Naive thymus-derived CD8-positive, alpha-beta T cell (primary cell): ENCODE data around the gene KPNA1. TPM values are rescaled to one million over a fixed set of nuclear protein-coding genes. Genes with fewer than 3 reads are reported as not detected.

Source experiments
- ATAC-seq, 2 donors: fragments of 150-1000 bp; cut with Tn5 transposase in 1 of 2; sonication (Bioruptor Pico), chemical (Tn5 transposase) in 1 of 2; 1 replicate in 1 of 2; 2 replicates in 1 of 2; pipeline ENCODE4 v1.10.0; 2021; ENCODE audit warnings: mild to moderate bottlenecking in 2 of 2, moderate library complexity in 2 of 2
- POLR2A ChIA-PET: fragments of 350-600 bp; sonication (Branson Sonifier 250); formaldehyde crosslinking; loops from one replicate; lab custom pipeline; 2021; ENCODE audit warnings: antibody characterized with exemption; lab: Charles Lee
- DNase-seq, 10 donors: peaks; one replicate each; pipeline versions ENCODE4 v3.0.0 to v3.0.0-alpha.2; 2020 to 2022
- H3K27ac Mint-ChIP-seq, 10 donors: one replicate each; pipeline ENCODE4 v1.8.0; 2020 to 2022; ENCODE audit warnings: mild to moderate bottlenecking in 10 of 10, mixed read lengths in 10 of 10, moderate library complexity in 4 of 10, inconsistent platforms in 1 of 10
- H3K27me3 Mint-ChIP-seq, 5 donors: one replicate each; pipeline ENCODE4 v1.8.0; 2021 to 2022; ENCODE audit warnings: mixed read lengths in 5 of 5
- H3K36me3 Mint-ChIP-seq, 3 donors: one replicate each; pipeline ENCODE4 v1.8.0; 2020 to 2022; ENCODE audit warnings: mixed read lengths in 3 of 3, mild to moderate bottlenecking in 2 of 3, inconsistent platforms in 1 of 3
- H3K4me1 Mint-ChIP-seq, 4 donors: one replicate each; pipeline ENCODE4 v1.8.0; 2021 to 2022; ENCODE audit warnings: mixed read lengths in 4 of 4
- H3K4me3 Mint-ChIP-seq, 10 donors: one replicate each; pipeline ENCODE4 v1.8.0; 2020 to 2022; ENCODE audit warnings: mild to moderate bottlenecking in 10 of 10, mixed read lengths in 10 of 10, moderate library complexity in 6 of 10, inconsistent platforms in 1 of 10
- H3K9me3 Mint-ChIP-seq, 9 donors: one replicate each; pipeline ENCODE4 v1.8.0; 2020 to 2022; ENCODE audit warnings: mixed read lengths in 9 of 9, mild to moderate bottlenecking in 3 of 9, inconsistent platforms in 1 of 9, moderate library complexity in 1 of 9
- polyA plus RNA-seq, 3 donors: library from polyadenylated mRNA; unstranded; fragments of 300-500 nt; fragmentation: Illumina TruSeq; gene quantifications; one replicate each; pipeline ENCODE4 v1.2.3, GENCODE V29; 2021
- total RNA-seq, 8 experiments: library from RNA in 2 of 8; stranded (reverse) in 2 of 8; gene quantifications; one replicate each; pipeline ENCODE4 v1.2.3 and lab custom pipeline; 2021 to 2026

The KPNA1 gene
- total and polyA plus RNA-seq, 5 experiments from 2014 or later: 36.9 to 78.2 (median 49.5) TPM

DNA sequence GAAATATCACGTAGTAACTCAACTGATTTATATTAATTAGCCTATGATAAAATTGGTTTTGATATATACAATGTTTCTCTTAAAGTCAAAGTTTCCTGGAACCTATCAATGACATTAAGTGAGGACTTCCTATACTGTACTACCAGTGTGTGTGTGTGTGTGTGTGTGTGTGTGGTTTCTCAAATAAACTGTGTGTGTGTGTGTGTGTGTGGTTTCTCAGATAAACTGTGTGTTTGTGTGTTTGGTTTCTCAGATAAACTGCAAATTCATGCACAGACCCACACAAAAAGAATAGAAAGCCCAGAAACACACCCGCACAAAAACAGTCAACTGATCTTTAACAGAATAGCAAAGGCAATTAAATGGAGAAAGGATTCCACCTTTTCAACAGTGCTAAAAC, 84.4 kb downstream of the KPNA1 start:
- Mint-ChIP-seq H3K9me3 (peaks cover 0 to 18% (median 2%) of the 10 kb centered on the region in 9 donors), H3K36me3 (peaks cover 34 to 88% (median 64%) of the 10 kb centered on the region in 3 donors), H3K27ac (no peak overlapping the region), H3K4me1 (peaks cover 0 to 9% (median 2%) of the 10 kb centered on the region in 4 donors), H3K4me3 (no peak overlapping the region), H3K27me3 (no peaks in the 10 kb centered on the region)
- no peak for DNase-seq
- POLR2A ChIA-PET: no interaction called here
- ATAC-seq: no peak

DNA sequence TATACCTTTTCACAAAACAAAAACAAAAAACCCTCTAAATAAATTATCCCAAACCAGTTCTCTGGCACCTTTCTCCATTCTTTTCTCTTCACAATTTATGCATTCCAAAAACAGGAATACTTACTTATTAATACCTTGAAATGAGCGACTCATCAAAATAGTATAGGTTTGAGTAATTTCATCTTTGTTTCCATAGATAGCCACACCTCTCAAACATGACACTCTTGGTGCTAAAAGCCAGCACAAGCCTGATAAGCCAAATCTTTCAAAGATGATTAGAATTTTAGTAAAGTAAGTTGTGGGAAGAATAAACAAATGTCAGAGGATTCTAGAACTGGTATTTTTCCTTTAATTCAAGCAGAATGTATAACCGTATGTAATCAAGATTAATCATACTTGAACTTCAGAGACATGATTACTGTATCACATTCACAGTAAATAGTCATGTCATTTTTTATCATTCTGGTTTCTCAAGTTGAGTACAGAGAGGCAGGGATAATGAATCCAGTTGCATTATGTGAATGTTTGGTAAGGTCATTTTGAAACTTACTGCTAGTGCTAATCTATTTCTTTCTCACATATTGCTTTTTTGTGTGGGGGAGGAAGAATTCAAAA, 86.8 kb downstream of the KPNA1 start:
- ATAC-seq (no peak), DNase-seq (no peak)
- Mint-ChIP-seq H3K27me3 (no peaks in the 10 kb centered on the region), H3K36me3 (peaks cover 26 to 87% (median 59%) of the 10 kb centered on the region in 3 donors), H3K4me1 (peaks cover 0 to 9% (median 2%) of the 10 kb centered on the region in 4 donors), H3K27ac (peak overlapping the region in 7 of 10 donors; percentile 6 to 62 (median 35)), H3K9me3 (peaks cover 0 to 18% (median 2%) of the 10 kb centered on the region in 9 donors), H3K4me3 (no peak overlapping the region)
- POLR2A ChIA-PET: interaction anchor here (1.2 kb wide), 1 partner anchor 11 kb away, joined by 3 read pairs; no protein-coding TSS in a partner anchor

DNA sequence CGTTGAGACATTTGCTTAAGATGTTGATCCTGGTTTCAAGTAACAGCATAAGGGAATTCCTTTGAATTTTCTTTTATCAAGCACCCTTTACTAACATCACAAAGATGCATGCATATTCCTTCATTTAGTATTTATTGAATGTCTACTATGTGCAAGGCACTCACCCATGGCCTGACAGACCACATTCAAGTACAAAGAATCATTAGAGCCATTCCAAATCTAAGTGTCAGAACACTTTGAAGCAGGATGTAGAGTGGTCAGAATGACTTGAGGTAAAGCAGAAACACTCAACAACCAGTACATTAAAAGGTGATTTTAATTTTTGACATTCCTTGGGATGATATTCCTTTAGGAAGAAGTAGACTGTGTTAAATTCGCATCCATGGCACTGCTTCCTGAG, 92.9 kb downstream of the KPNA1 start:
- Mint-ChIP-seq H3K9me3 (no peaks in the 10 kb centered on the region), H3K4me3 (no peak overlapping the region), H3K27ac (peak overlapping the region in 1 of 10 donors; percentile 23), H3K4me1 (peaks cover 4 to 22% (median 13%) of the 10 kb centered on the region in 4 donors), H3K27me3 (no peaks in the 10 kb centered on the region), H3K36me3 (peaks cover 0 to 58% (median 15%) of the 10 kb centered on the region in 3 donors)
- DNase-seq: no peak
- POLR2A ChIA-PET: interaction anchor here (0.5 kb wide), 1 partner anchor 875 kb away, joined by 3 read pairs; no protein-coding TSS in a partner anchor
- ATAC-seq: no peak

DNA sequence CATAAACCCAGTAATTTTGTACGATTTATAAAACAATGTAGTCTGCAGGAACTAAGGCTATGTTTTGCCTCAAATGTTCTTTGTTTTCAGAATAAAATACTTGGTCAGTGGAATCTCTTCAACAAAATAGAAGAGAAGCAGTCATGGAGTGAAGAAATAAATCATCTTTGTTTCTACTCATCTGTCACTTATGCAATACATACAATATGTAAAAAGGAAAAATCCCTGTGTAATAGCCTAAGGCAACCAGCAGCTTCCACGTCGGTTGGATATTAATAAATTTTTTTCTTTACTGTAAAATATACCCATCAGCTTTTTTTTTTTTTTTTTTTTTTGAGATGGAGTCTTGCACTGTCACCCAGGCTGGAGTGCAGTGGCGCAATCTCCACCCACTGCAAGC, 93.6 kb downstream of the KPNA1 start:
- Mint-ChIP-seq H3K27ac (no peak overlapping the region), H3K4me3 (no peak overlapping the region), H3K27me3 (peaks cover 0 to under 1% (median 0%) of the 10 kb centered on the region in 5 donors), H3K9me3 (no peaks in the 10 kb centered on the region), H3K36me3 (peaks cover 0 to 50% (median 8%) of the 10 kb centered on the region in 3 donors), H3K4me1 (peaks cover 9 to 29% (median 20%) of the 10 kb centered on the region in 4 donors)
- DNase-seq (no peak), ATAC-seq (no peak)
- POLR2A ChIA-PET: interaction anchor here (0.5 kb wide), 1 partner anchor 874 kb away, joined by 3 read pairs; no protein-coding TSS in a partner anchor

DNA sequence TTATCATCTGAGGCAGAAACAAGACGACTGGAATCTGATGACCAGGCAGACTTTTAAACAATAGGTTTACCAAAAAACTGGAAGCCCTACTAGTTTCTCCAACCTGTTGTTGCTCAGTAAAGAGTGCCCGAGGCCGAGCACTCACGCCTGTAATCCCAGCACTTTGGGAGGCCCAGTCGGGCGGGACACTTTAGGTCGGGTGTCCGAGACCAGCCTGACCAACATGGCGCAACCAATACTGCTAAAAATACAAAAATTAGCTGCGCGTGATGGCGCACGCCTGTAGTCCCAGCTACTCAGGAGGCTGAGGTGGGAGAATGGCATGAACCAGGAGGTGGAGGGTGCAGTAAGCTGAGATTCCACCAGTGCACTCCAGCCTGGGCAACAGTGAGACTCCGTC, 97.8 kb downstream of the KPNA1 start:
- H3K9me3 Mint-ChIP-seq: no peaks in the 10 kb centered on the region
- POLR2A ChIA-PET: interaction anchor here (0.8 to 4.0 kb wide), 10 partner anchors 10 to 870 kb away, joined by 3 to 71 read pairs (median 6); partner anchors contain the start of genes DTX3L, FAM162A, HCLS1 and HSPBAP1
- H3K36me3 Mint-ChIP-seq: peaks cover 4 to 32% (median 5%) of the 10 kb centered on the region in 3 donors
- peak overlapping the region; percentile 96 to 100 (median 100) for H3K27ac Mint-ChIP-seq
- DNase-seq: no peak
- peaks cover 30 to 62% (median 60%) of the 10 kb centered on the region in 4 donors for H3K4me1 Mint-ChIP-seq
- peak overlapping the region; percentile 95 to 100 (median 98) for H3K4me3 Mint-ChIP-seq
- ATAC-seq: no peak
- H3K27me3 Mint-ChIP-seq: peaks cover 0 to 4% (median 0%) of the 10 kb centered on the region in 5 donors

DNA sequence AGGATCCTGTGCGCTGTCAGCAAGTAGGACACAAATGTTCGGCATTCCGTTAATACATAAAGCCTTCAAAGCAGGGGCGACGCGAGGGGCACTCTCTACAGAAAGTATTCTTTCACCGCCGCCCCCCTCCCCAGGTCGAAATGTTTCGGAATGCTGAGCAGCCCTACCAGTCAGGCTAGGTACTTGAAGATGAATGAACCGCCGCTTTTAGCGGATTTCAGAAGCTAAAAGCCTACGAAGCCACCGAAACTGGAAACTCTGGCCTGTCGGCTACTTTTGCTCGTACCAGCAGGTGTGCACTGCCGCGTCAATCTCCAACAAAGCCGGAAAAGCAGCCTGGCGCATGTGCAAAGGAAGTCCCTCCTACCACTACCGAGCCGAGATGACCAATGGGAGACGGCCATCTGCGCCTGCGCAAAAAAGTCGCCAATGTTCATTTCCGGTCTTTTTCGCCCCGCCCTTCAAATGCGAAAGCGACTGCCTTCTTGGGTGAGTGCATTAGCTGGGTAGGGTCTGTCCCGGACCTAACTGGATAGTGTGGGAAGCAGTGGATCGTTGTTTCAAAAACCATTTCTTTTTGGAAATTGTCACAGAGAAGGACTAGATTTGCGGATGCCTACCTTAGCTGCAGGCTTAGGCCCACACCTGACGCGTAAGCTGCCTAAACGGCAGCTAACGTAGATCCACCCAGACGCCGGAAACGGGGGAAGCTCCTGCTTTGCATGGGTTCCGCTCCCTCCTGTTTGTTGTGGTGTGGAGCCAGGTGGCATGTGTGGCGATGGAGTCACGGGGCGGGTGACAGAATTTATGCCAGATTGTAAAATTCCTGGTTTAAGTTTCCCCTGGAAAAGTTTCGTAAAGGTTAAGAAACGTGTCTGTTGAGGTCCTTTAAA, 98.7 kb downstream of the KPNA1 start, which contains the start of gene WDR5B:
WDR5B (minus strand) TSS at position 301 of the 893 bp plus-strand sequence. CDS start 534 bp downstream, outside the sequence.
- POLR2A ChIA-PET: interaction anchor here (0.6 to 4.0 kb wide), 13 partner anchors 8 to 869 kb away, joined by 3 to 71 read pairs (median 4); partner anchors contain the start of genes DTX3L, FAM162A, HCLS1 and HSPBAP1
- no peaks in the 10 kb centered on the region for H3K9me3 Mint-ChIP-seq
- ATAC-seq (peak; percentile 88 to 89), DNase-seq (peak; percentile 89 to 99 (median 98))
- H3K4me1 Mint-ChIP-seq: peaks cover 30 to 65% (median 62%) of the 10 kb centered on the region in 4 donors
- peak within 1 kb of the TSS; percentile 95 to 100 (median 98) for H3K4me3 Mint-ChIP-seq
- peak within 1 kb of the TSS; percentile 96 to 100 (median 100) for H3K27ac Mint-ChIP-seq
- peaks cover 4 to 30% (median 5%) of the 10 kb centered on the region in 3 donors for H3K36me3 Mint-ChIP-seq
- peaks cover 0 to 4% (median 0%) of the 10 kb centered on the region in 5 donors for H3K27me3 Mint-ChIP-seq

DNA sequence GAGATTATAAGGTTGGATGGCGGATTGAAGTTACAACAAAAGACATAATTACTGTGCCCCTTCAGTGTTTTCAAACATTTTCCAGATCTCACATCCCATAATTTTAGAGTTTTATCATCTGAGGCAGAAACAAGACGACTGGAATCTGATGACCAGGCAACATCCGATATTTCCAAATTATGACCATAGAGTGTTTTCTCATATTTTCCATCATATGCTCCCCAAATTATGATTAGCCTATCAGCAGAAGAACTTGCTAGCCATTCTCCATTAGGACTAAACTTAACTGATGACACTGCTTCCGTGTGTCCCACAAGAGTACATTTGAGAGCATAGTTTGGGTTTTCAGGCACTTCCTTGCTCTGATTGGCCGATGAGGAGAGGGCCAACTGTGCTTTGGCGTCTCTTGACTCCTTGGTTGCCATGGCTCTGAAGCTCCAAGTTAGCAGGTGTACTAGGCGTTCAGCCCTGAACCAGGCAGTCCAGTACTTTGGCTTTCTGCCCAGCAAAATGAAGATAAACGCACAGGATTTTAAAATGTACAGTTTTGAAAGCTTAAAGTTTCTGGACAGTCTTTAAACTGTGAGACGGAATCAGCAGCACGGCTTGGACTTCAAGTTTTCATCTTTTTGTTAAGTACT, 99.5 kb downstream of the KPNA1 start:
- Mint-ChIP-seq H3K27me3 (peaks cover 0 to 4% (median 0%) of the 10 kb centered on the region in 5 donors), H3K4me1 (peaks cover 29 to 68% (median 66%) of the 10 kb centered on the region in 4 donors), H3K36me3 (peaks cover 4 to 33% (median 4%) of the 10 kb centered on the region in 3 donors), H3K27ac (peak overlapping the region; percentile 96 to 100 (median 100)), H3K9me3 (no peaks in the 10 kb centered on the region), H3K4me3 (peak overlapping the region; percentile 95 to 100 (median 98))
- POLR2A ChIA-PET: interaction anchor here (1.6 to 4.0 kb wide), 7 partner anchors 9 to 869 kb away, joined by 4 to 71 read pairs (median 7); partner anchors contain the start of genes FAM162A, HCLS1, KPNA1 and MIX23
- peak; percentile 12 to 74 (median 44) for DNase-seq
- ATAC-seq: peak; percentile 27 to 43

DNA sequence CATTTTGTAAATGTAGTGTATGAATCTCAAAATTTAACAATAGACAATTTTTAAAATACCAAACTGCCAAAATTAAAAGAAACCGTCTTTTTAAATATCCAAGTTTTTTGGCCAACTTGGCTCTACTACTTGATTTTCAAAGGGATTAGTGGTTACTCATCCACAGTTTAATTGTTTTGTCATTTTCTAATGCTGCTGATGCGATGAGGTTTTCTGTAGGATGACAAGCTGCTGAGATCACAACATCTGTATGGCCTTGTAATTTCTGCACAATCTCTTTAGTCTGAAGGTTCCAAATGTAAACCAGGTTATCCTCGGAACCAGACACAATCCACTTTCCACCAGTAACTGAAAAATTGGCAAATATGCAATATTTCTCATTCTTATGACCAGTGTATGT, 100.3 kb downstream of the KPNA1 start:
- Mint-ChIP-seq H3K9me3 (no peaks in the 10 kb centered on the region), H3K27me3 (peaks cover 0 to 4% (median 0%) of the 10 kb centered on the region in 5 donors), H3K36me3 (peaks cover 4 to 37% (median 8%) of the 10 kb centered on the region in 3 donors), H3K4me1 (peaks cover 28 to 72% (median 66%) of the 10 kb centered on the region in 4 donors), H3K27ac (peak overlapping the region; percentile 96 to 100 (median 100)), H3K4me3 (peak overlapping the region; percentile 95 to 100 (median 98))
- POLR2A ChIA-PET: interaction anchor here (2.7 to 4.0 kb wide), 2 partner anchors 31 to 101 kb away, joined by 17 to 71 read pairs; partner anchors contain the start of genes FAM162A, KPNA1 and MIX23
- ATAC-seq: no peak
- DNase-seq: no peak

DNA sequence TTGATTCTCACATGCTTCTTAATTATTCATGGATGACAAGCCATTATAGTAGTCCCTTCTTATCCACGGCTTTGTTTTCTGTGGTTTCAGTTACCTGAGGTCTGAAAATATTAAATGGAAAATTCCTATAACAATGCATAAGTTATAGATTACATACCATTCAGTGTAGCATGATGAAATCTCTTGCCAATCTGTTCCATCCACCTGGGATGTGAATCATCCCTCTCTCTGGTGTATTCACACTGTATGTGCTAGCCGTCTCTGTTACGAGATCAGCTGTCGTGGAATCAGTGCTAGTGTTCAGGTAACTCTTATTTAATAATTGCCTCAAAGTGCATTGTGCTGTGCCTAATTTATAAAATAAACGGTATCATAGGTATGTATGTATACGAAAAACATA, 104.1 kb downstream of the KPNA1 start:
- DNase-seq (no peak), ATAC-seq (no peak)
- no peak overlapping the region for H3K4me3 Mint-ChIP-seq
- H3K27ac Mint-ChIP-seq: peak overlapping the region in 4 of 10 donors; percentile 9 to 57 (median 28)
- peaks cover 4 to 71% (median 21%) of the 10 kb centered on the region in 3 donors for H3K36me3 Mint-ChIP-seq
- peaks cover 21 to 54% (median 48%) of the 10 kb centered on the region in 4 donors for H3K4me1 Mint-ChIP-seq
- no peaks in the 10 kb centered on the region for H3K27me3 Mint-ChIP-seq
- POLR2A ChIA-PET: no interaction called here
- H3K9me3 Mint-ChIP-seq: no peaks in the 10 kb centered on the region

DNA sequence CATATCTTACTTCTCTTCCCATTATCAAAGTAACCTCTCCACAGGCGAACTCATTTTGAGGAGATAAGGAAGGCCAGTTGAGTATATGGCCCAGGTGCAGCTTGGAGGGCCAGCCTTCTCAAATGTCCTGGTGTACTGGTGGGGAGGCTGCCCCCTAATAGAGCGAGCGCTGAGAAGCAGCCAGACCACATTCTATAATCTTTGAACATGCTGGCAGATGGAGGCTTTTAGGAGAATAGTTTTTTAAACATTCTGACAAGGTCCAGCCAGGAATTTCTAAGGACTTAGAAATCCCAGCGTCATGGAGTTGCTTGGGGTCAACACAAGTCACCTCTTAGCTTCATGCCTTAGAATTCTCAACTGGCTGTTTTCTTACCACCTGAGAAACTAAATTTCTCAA, 104.6 kb downstream of the KPNA1 start:
- DNase-seq (no peak), ATAC-seq (no peak)
- POLR2A ChIA-PET: interaction anchor here (0.6 kb wide), 2 partner anchors 17 to 21 kb away, joined by 3 read pairs; no protein-coding TSS in a partner anchor
- no peaks in the 10 kb centered on the region for H3K9me3 Mint-ChIP-seq
- no peaks in the 10 kb centered on the region for H3K27me3 Mint-ChIP-seq
- H3K27ac Mint-ChIP-seq: peak overlapping the region in 3 of 10 donors; percentile 25 to 88 (median 77)
- H3K4me1 Mint-ChIP-seq: peaks cover 18 to 50% (median 44%) of the 10 kb centered on the region in 4 donors
- no peak overlapping the region for H3K4me3 Mint-ChIP-seq
- H3K36me3 Mint-ChIP-seq: peaks cover 1 to 75% (median 20%) of the 10 kb centered on the region in 3 donors

DNA sequence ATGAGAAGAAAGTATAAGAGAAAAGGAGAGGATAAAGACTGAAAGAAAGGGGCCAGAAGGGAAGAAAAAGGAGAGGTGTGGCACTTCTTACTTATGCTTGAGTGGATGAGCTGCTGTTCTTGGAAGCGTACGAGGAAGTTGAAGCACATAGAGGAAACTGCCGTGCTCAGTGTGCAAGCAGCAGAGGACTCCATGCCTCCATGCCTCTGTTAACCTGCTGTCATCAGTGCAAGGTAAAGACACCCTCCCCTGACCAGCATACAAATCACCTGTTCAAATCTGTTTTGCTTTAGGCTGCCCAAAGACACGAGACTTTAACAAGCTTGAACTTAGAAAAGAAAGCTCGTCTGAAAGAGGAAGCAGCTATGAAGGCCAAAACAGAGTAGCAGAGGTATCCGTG, 105.3 kb downstream of the KPNA1 start:
- Mint-ChIP-seq H3K4me3 (peak overlapping the region in 1 of 10 donors; percentile 74), H3K9me3 (no peaks in the 10 kb centered on the region), H3K27ac (peak overlapping the region in 7 of 10 donors; percentile 3 to 93 (median 55)), H3K27me3 (no peaks in the 10 kb centered on the region), H3K4me1 (peaks cover 12 to 44% (median 38%) of the 10 kb centered on the region in 4 donors), H3K36me3 (peaks cover 0 to 82% (median 18%) of the 10 kb centered on the region in 3 donors)
- ATAC-seq (no peak), DNase-seq (no peak)
- POLR2A ChIA-PET: interaction anchor here (0.6 kb wide), 2 partner anchors 18 to 20 kb away, joined by 3 read pairs; no protein-coding TSS in a partner anchor
